ENCODE measurements around the gene CEP89.

The CEP89 gene

GRCh38 chr19:32877323-32877912 lies 94.3 kb downstream of the CEP89 start:
- no peak for TF ChIP-seq CTCF (conservative IDR thresholded peaks at IDR 0.05)
- no peak overlapping the region for H3K27ac ChIP-seq

- no peak for TF ChIP-seq CTCF (conservative IDR thresholded peaks at IDR 0.05)
- H3K27ac ChIP-seq: no peak overlapping the region
Measured at GRCh38 chr19:32876919-32877285, 94.9 kb downstream of the CEP89 start.

GRCh38 chr19:32876236-32876918 lies 95.4 kb downstream of the CEP89 start:
- no peak for TF ChIP-seq CTCF (conservative IDR thresholded peaks at IDR 0.05)
- no peak overlapping the region for H3K27ac ChIP-seq

GRCh38 chr19:32875428-32875827 lies 96.3 kb downstream of the CEP89 start:
- no peak for TF ChIP-seq CTCF (conservative IDR thresholded peaks at IDR 0.05)
- H3K27ac ChIP-seq: no peak overlapping the region

GRCh38 chr19:32874605-32875004 lies 97.2 kb downstream of the CEP89 start:
- H3K27ac ChIP-seq: no peak overlapping the region
- no peak for TF ChIP-seq CTCF (conservative IDR thresholded peaks at IDR 0.05)

- TF ChIP-seq CTCF (conservative IDR thresholded peaks at IDR 0.05): no peak
- no peak overlapping the region for H3K27ac ChIP-seq
Measured at GRCh38 chr19:32873247-32873959, 98.4 kb downstream of the CEP89 start.

GRCh38 chr19:32872391-32872790 lies 99.4 kb downstream of the CEP89 start:
- H3K27ac ChIP-seq: no peak overlapping the region
- no peak for TF ChIP-seq CTCF (conservative IDR thresholded peaks at IDR 0.05)

All from VCaP (cell line).